SK-N-SH (cell line): ENCODE data around the gene LENEP. TPM values are rescaled to one million over a fixed set of nuclear protein-coding genes. Genes with fewer than 3 reads are reported as not detected.

Experiments used
- CTCF ChIA-PET: fragments of 300-600, 350-600 bp; formaldehyde crosslinking; extraction: SDS; loops from one replicate; lab custom pipeline; 2021; lab: Yijun Ruan, JAX
- POLR2A ChIA-PET: fragments of 350-600 bp; sonication (Branson Sonifier 250); formaldehyde crosslinking; extraction: SDS; loops from one replicate; lab custom pipeline; 2020; ENCODE audit warnings: antibody characterized with exemption, inconsistent platforms; lab: Yijun Ruan, JAX
- DNase-seq: peaks from one replicate; pipeline ENCODE4 v3.0.0; 2012
- H2AFZ ChIP-seq: fragments of 200-600 bp; sonication (generic); 2 replicates; pipeline ENCODE4 v1.8.1; 2016; ENCODE audit warnings: antibody characterized with exemption, mild to moderate bottlenecking, low read depth
- H3F3A ChIP-seq: fragments of 200-600 bp; sonication (generic); replicated peaks from 2 replicates; pipeline ENCODE3; 2016; ENCODE audit warnings: antibody characterized with exemption, mild to moderate bottlenecking; ENCODE audit not compliant: insufficient read depth
- H3K27ac ChIP-seq, 2 experiments: fragments of 200-500 bp in 1 of 2; fragments of 200-600 bp in 1 of 2; sonication (Bioruptor generic) in 1 of 2; sonication (generic), shearing (Covaris generic) in 1 of 2; 2 replicates each; pipeline versions ENCODE4 v1.5.1 to v1.6.1; 2014 to 2016; ENCODE audit warnings: low read depth in 2 of 2, inconsistent platforms in 1 of 2, low read length in 1 of 2, mild to moderate bottlenecking in 1 of 2, mixed read lengths in 1 of 2
- H3K27me3 ChIP-seq: fragments of 200-600 bp; sonication (generic), shearing (Covaris generic); 2 replicates; pipeline ENCODE4 v1.6.1; 2016; ENCODE audit warnings: mixed run types; ENCODE audit not compliant: insufficient read depth
- H3K36me3 ChIP-seq, 2 experiments: fragments of 200-500 bp in 1 of 2; fragments of 200-600 bp in 1 of 2; sonication (Bioruptor generic) in 1 of 2; sonication (generic) in 1 of 2; replicated peaks in 1 of 2; 2 replicates each; pipeline versions ENCODE3 to v1.5.1; 2014 to 2016; ENCODE audit warnings: low read length in 1 of 2, mild to moderate bottlenecking in 1 of 2; ENCODE audit not compliant: insufficient read depth in 2 of 2, control insufficient read depth in 1 of 2
- H3K4me1 ChIP-seq, 2 experiments: fragments of 200-500 bp in 1 of 2; fragments of 200-600 bp in 1 of 2; sonication (Bioruptor generic) in 1 of 2; sonication (generic), shearing (Covaris generic) in 1 of 2; 2 replicates each; pipeline versions ENCODE4 v1.5.1 to v1.6.1; 2014 to 2016; ENCODE audit warnings: low read depth in 1 of 2, low read length in 1 of 2, mixed run types in 1 of 2; ENCODE audit not compliant: insufficient read depth in 2 of 2, control insufficient read depth in 1 of 2
- H3K4me2 ChIP-seq: fragments of 200-600 bp; sonication (generic), shearing (Covaris generic); 2 replicates; pipeline ENCODE4 v1.6.1; 2017; ENCODE audit warnings: mixed run types
- H3K4me3 ChIP-seq, 2 experiments: fragments of 200-500 bp in 1 of 2; fragments of 200-600 bp in 1 of 2; sonication (Bioruptor generic) in 1 of 2; sonication (generic), shearing (Covaris generic) in 1 of 2; 2 replicates each; pipeline versions ENCODE4 v1.5.1 to v1.8.1; 2014 to 2016; ENCODE audit warnings: low read depth in 2 of 2, inconsistent platforms in 1 of 2, low read length in 1 of 2, mild to moderate bottlenecking in 1 of 2, mixed read lengths in 1 of 2, moderate library complexity in 1 of 2
- H3K79me2 ChIP-seq: fragments of 200-600 bp; sonication (generic); 2 replicates; pipeline ENCODE4 v1.8.1; 2017; ENCODE audit warnings: mild to moderate bottlenecking; ENCODE audit not compliant: insufficient read depth
- H3K9ac ChIP-seq: fragments of 200-600 bp; sonication (generic); 2 replicates; pipeline ENCODE4 v1.6.1; 2017; ENCODE audit warnings: mixed run types
- H3K9me2 ChIP-seq: fragments of 200-600 bp; sonication (generic); 2 replicates; pipeline ENCODE4 v1.6.1; 2017; ENCODE audit warnings: mixed run types
- H3K9me3 ChIP-seq: fragments of 200-600 bp; sonication (generic); 2 replicates; pipeline ENCODE4 v1.6.1; 2017; ENCODE audit warnings: mixed run types, mild to moderate bottlenecking, moderate library complexity
- H4K20me1 ChIP-seq: fragments of 200-600 bp; sonication (generic); 2 replicates; pipeline ENCODE4 v1.6.1; 2017; ENCODE audit warnings: mild to moderate bottlenecking, mixed run types; ENCODE audit not compliant: insufficient read depth
- CHD2 ChIP-seq: fragments of 150-350 bp; IDR thresholded peaks from 2 replicates; pipeline ENCODE4 v1.6.1; 2018; ENCODE audit warnings: low read length; ENCODE audit not compliant: partially characterized antibody
- EZH2phosphoT487 ChIP-seq: fragments of 200-600 bp; sonication (generic); IDR thresholded peaks from 2 replicates; pipeline ENCODE4 v1.6.1; 2017; ENCODE audit warnings: low read depth, mixed run types, mild to moderate bottlenecking, antibody characterized with exemption, moderate library complexity, borderline replicate concordance
- FOSL2 ChIP-seq: IDR thresholded peaks from 2 replicates; pipeline ENCODE4 v1.4.0; 2012; ENCODE audit warnings: low read depth, mild to moderate bottlenecking, moderate library complexity, borderline replicate concordance
- FOXJ3 ChIP-seq: sonication (generic); formaldehyde crosslinking; IDR thresholded peaks from 2 replicates; pipeline ENCODE4 v1.5.1; 2020; ENCODE audit warnings: mild to moderate bottlenecking, missing genetic modification reagents
- GABPA ChIP-seq: IDR thresholded peaks from 2 replicates; pipeline ENCODE4 v1.4.0; 2012; ENCODE audit warnings: low read depth, mild to moderate bottlenecking
- GATA2 ChIP-seq: sonication (generic); formaldehyde crosslinking; IDR thresholded peaks from 2 replicates; pipeline ENCODE4 v1.5.0; 2020; ENCODE audit warnings: mild to moderate bottlenecking, missing genetic modification reagents
- MAX ChIP-seq: IDR thresholded peaks from 2 replicates; pipeline ENCODE4 v1.4.0; 2012; ENCODE audit warnings: low read depth
- MXI1 ChIP-seq: IDR thresholded peaks from 2 replicates; pipeline ENCODE4 v1.6.1; 2012; ENCODE audit warnings: mild to moderate bottlenecking, low read depth, low read length, improper control_type of control experiment
- RAD21 ChIP-seq: IDR thresholded peaks from 2 replicates; pipeline ENCODE4 v1.6.1; 2012; ENCODE audit warnings: mild to moderate bottlenecking, low read length
- RCOR1 ChIP-seq: fragments of 150-350 bp; IDR thresholded peaks from 2 replicates; pipeline ENCODE4 v1.6.1; 2017; ENCODE audit warnings: antibody characterized with exemption, low read length
- SIN3A ChIP-seq: IDR thresholded peaks from 2 replicates; pipeline ENCODE4 v1.6.1; 2012; ENCODE audit warnings: low read depth, mild to moderate bottlenecking, low read length, moderate library complexity, borderline replicate concordance
- SMC3 ChIP-seq: IDR thresholded peaks from 2 replicates; pipeline ENCODE4 v1.6.1; 2012; ENCODE audit warnings: low read depth, low read length, improper control_type of control experiment
- TCF12 ChIP-seq: IDR thresholded peaks from 2 replicates; pipeline ENCODE4 v1.4.0; 2012
- WGBS: methylation state at CpG from one replicate; pipeline ENCODE4 v1.1.6; 2017; ENCODE audit warnings: low lambda C conversion rate; 5-methylcytosine and 5-hydroxymethylcytosine counted together
- polyA plus RNA-seq, 3 experiments: library from polyadenylated mRNA; depleted of rRNA; stranded (reverse); fragments of >200 nt; gene quantifications; 2 replicates each; pipeline ENCODE4 v1.2.3, GENCODE V29; 2012
- TF ChIP-seq, protein P1 (sequence below): fragments of 200-600 bp; sonication (generic); IDR thresholded peaks from 2 replicates; pipeline ENCODE4 v1.6.1; 2017; ENCODE audit warnings: antibody characterized with exemption, mild to moderate bottlenecking, moderate library complexity
- TF ChIP-seq, protein P2 (sequence below): IDR thresholded peaks from 2 replicates; pipeline ENCODE4; 2012
- TF ChIP-seq, protein P3 (sequence below): fragments of 150-350 bp; IDR thresholded peaks from 2 replicates; pipeline ENCODE4 v1.6.1; 2017; ENCODE audit warnings: antibody characterized with exemption, low read length, low read depth, borderline replicate concordance

LENEP gene
- polyA plus RNA-seq, 1 of the 3 experiments (the other 2 are of a cell fraction) = not detected

- no peak for TF ChIP-seq FOXJ3
- TF ChIP-seq GATA2 (CRISPR knock-in tag) = no peak
- TF ChIP-seq FOSL2 = no peak
- TF ChIP-seq TCF12 = no peak
Observed at GRCh38 chr1:155016231-155016831, 22.9 kb downstream of the LENEP start (continued).

GRCh38 chr1:155017041-155017945, 23.9 kb downstream of the LENEP start:
- peaks cover 0 to 6% of the 10 kb centered on the region in 2 experiments; a peak in 1 of 4 replicates for H3K4me1 ChIP-seq
- H4K20me1 ChIP-seq = no peaks in the 10 kb centered on the region
- TF ChIP-seq, protein P1, sequence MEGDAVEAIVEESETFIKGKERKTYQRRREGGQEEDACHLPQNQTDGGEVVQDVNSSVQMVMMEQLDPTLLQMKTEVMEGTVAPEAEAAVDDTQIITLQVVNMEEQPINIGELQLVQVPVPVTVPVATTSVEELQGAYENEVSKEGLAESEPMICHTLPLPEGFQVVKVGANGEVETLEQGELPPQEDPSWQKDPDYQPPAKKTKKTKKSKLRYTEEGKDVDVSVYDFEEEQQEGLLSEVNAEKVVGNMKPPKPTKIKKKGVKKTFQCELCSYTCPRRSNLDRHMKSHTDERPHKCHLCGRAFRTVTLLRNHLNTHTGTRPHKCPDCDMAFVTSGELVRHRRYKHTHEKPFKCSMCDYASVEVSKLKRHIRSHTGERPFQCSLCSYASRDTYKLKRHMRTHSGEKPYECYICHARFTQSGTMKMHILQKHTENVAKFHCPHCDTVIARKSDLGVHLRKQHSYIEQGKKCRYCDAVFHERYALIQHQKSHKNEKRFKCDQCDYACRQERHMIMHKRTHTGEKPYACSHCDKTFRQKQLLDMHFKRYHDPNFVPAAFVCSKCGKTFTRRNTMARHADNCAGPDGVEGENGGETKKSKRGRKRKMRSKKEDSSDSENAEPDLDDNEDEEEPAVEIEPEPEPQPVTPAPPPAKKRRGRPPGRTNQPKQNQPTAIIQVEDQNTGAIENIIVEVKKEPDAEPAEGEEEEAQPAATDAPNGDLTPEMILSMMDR = peak; percentile 86
- TF ChIP-seq RAD21 (peak; percentile 67), SIN3A (peak; percentile 55; the same call in 1 of the 2 replicates), GABPA (no peak), MXI1 (peak; percentile 54; the same call in 1 of the 2 replicates), CHD2 (peak; percentile 57), EZH2phosphoT487 (no peak), RCOR1 (peak; percentile 74), MAX (peak; percentile 61; the same call in 1 of the 2 replicates), SMC3 (peak; percentile 83)
- TF ChIP-seq, protein P2, sequence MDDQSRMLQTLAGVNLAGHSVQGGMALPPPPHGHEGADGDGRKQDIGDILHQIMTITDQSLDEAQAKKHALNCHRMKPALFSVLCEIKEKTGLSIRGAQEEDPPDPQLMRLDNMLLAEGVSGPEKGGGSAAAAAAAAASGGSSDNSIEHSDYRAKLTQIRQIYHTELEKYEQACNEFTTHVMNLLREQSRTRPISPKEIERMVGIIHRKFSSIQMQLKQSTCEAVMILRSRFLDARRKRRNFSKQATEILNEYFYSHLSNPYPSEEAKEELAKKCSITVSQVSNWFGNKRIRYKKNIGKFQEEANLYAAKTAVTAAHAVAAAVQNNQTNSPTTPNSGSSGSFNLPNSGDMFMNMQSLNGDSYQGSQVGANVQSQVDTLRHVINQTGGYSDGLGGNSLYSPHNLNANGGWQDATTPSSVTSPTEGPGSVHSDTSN = peak; percentile 7; the same call in 1 of the 2 replicates
- TF ChIP-seq, protein P3, sequence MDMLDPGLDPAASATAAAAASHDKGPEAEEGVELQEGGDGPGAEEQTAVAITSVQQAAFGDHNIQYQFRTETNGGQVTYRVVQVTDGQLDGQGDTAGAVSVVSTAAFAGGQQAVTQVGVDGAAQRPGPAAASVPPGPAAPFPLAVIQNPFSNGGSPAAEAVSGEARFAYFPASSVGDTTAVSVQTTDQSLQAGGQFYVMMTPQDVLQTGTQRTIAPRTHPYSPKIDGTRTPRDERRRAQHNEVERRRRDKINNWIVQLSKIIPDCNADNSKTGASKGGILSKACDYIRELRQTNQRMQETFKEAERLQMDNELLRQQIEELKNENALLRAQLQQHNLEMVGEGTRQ = no peak
- no peak overlapping the region for H3K27ac ChIP-seq
- H3F3A ChIP-seq = peaks cover 6% of the 10 kb centered on the region
- peaks cover 0 to 22% of the 10 kb centered on the region in 2 experiments for H3K36me3 ChIP-seq
- 29% methylated on average over 18 of the region's 49 CpGs for WGBS
- H3K79me2 ChIP-seq = no peaks in the 10 kb centered on the region
- peak overlapping the region; percentile 20 to 51; a peak in 2 of 4 replicates for H3K4me3 ChIP-seq
- peak; percentile 93 for DNase-seq
- H3K9ac ChIP-seq = no peak overlapping the region
- ChIA-PET CTCF (interaction anchor here (0.6 to 9.3 kb wide), 46 partner anchors 8 to 461 kb away, joined by 3 to 149 read pairs (median 6); partner anchors contain the start of genes ADAM15, CKS1B, DCST1 and DCST2), POLR2A (interaction anchor here (0.6 to 0.9 kb wide), 3 partner anchors 13 to 61 kb away, joined by 3 to 4 read pairs (median 3); partner anchors contain the start of genes PBXIP1 and PYGO2)
- H3K9me2 ChIP-seq = no peaks in the 10 kb centered on the region
- H2AFZ ChIP-seq = no peak overlapping the region
- no peaks in the 10 kb centered on the region for H3K9me3 ChIP-seq
- peak overlapping the region; percentile 45; the same call in 1 of the 2 replicates for H3K4me2 ChIP-seq
- H3K27me3 ChIP-seq = no peaks in the 10 kb centered on the region
